NOMO-1 treated with dmso at 0.1 percent for 144 hours (cell line): ENCODE data around the gene COL9A1.

Experiments
- DNase-seq: peaks from one replicate; lab custom pipeline; 2025; ENCODE audit not compliant: unreplicated experiment; lab: John Stamatoyannopoulos, UW

Gene COL9A1

DNA sequence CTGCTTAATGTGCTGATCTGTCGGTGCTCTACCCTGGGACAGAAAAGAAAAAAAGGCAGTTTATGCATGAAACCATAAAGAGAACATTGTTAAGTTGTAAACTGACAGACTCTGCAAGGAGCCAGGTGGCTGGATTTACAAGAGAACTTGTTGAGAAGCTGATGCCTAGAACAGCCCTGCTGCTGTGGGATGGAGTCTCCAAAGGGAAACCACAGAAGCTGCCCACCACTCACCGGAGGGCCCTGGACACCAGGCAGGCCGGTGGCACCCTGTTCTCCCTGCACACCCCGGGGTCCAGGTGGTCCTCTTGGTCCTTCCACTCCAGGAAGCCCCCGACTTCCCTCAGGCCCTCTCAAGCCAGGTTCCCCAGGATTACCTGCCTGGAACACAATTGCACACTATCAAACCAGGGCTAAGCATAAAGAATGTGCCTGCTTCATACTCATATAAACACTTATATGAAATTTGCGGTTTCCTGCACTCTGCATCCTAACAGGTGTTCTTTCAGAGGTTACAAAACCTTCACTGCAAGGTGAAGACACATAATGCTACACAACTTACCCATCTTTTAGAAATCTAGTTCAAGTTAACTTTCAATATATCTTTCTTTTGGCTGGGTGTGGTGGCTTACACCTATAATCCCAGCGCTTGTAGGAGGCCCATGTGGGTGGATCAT, 68.2 kb downstream of the COL9A1 start:
- no peak for DNase-seq

DNA sequence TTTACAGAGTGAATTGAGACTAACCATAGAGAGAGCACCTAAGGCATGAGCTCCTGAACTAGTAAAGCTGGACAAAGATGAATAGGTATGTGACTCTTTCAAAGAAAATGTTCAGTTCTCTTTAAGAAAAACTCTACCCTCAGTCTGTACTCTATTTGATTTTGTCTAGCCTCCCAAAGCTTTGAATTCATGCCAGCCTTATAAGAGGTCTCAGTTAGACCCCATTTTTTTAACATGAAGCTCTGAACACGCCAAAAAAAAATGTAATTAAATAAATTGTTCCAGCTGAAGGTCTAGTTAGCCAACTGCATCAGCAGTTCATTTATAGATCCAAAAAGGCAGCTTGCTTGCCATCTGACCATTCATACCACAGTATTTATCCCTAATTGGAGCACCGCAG, 71.6 kb downstream of the COL9A1 start:
- no peak for DNase-seq

DNA sequence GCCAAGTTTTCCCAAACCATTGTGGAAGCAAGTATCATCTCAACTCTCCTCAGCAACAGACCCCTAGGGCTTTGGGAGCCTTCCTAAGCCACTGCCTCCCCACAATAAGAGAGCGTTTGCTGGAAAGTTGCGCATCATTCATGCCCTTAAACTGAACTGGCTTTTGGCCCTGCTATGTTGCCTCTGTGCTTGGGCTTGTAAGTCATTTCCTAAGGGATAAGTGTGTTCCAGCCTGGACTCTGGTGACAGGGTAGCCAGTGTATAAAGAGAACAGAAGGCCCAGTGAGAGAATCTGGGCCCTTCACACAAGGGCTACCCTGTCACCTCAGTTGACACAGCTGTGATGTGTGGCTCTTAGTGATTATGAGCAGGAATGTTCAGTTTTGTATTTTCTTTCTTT, 77.8 kb downstream of the COL9A1 start:
- DNase-seq: no peak

DNA sequence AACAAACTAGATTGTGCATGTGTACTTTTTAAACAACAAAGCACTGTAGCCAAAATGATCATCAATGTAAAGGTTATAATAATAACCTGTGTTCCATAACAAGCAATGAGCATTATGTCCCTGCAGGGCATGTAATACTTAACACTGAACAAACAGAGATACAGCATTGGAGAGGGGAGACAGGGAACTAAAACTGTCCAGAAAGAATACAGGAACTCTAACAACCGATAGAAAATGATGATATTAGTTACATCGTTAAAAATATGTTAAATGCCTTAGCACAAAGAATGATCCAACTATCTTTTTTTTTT, 80.5 kb downstream of the COL9A1 start:
- no peak for DNase-seq

DNA sequence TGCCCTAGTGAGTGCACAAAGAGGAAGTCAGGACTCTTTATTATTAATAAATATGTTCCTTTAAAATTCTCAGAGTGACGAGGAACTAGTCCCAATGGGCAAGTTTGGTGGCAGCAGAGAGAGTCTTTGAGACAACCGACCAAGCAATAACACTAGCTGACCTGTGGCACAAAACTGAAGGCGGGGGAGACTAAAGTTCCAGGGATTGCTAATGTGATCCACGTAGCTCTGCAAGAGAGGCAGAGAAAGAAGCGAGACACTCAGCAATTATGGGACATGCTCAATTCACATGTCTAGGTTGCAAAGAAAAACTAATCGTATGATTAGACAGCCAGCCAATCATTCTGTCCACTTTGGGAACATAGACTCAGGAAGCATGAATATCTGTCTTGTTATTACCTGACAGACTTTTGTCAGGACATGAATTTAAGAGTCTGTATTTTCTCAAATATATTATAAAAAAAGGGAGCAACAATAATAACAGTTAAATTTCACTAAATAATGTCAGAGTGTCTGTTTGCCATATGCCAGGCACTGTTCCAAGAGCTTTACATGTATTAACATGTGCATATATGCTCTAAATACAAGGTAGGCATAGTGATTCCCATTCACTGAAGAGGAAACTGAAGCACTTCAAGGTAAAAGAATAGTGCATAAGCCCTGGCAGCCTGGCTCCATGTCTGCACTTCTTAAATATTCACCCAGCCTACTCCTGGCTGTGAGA, 81.0 kb downstream of the COL9A1 start:
- DNase-seq: no peak

DNA sequence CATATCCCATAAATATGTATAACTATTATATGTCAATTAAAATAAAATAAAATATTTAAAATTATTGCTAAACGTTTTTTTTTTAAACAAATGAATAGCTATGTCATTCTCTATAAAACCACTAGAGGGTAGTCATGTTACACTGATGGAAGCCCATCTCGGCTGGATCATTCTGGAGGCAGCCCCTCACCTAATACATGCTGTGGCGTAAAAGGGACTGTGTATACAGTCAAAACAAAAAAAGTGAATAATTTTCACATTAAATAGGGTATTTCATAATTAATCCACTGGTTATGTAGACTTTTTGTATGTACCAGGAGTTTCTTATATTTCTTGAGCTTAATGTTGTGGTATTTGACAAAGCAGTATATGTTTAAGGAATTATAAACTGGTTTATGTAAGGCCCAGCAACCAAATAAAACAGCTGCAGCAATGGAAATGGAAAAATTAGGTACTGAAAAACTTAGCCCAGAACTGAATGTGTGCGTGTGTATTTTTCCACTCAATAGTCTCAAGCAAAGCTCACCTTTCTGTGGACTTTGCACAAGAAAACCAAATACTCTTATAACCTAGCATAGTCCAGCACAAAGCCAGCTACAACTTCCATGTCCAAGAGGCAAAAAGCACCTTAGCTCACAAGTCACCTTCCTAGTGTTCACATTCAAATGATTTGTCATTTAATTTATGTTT, 81.7 kb downstream of the COL9A1 start:
- DNase-seq: no peak

DNA sequence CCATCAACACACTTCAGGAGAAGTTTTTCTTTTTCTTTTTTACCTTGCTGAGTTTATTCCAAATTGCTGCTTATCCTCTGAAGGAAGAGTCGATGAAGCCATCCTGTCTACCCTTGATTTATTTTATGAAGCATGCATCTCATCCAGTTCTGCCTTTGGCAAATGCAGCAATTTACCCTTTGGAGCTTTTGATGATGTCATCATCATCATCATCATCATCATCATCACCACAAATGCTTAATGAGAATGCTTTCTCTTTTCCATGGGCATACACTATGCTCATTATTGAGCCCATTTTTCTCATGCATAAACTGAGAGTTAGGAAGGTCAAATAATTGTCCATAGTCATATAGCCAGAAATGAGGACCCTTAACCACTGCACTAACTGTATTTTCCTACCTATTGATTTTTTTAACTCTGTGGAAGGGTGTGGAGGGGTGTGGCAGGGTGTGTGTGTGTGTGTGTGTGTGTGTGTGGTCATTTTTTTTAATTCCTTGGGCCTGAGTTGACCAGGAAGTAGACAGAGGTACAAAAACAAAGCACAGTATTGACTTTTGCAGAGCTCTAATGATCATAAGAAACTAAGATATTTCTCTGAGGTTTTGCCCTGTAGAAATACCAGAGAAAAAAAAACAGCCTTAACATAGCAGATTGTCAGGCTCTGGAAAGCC, 82.8 kb downstream of the COL9A1 start:
- no peak for DNase-seq

DNA sequence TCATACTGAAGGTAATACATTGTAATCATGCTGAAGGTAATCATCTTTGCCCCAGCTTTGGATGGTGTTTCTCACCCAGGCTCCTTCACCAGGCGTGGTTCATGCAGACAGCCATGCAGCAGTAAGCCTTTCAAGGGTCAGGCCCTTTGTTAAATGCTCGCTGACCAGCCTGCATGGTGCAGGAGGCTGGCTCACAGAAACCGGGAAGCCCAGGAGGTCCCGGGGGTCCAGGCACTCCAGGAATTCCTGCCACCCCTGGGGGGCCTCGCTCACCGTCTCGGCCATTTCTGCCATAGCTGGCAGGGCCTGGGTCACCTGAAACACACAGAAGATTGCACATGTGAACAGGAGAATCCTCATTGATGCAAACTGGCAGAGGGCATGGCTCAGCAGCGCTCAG, 86.1 kb downstream of the COL9A1 start:
- DNase-seq: no peak

DNA sequence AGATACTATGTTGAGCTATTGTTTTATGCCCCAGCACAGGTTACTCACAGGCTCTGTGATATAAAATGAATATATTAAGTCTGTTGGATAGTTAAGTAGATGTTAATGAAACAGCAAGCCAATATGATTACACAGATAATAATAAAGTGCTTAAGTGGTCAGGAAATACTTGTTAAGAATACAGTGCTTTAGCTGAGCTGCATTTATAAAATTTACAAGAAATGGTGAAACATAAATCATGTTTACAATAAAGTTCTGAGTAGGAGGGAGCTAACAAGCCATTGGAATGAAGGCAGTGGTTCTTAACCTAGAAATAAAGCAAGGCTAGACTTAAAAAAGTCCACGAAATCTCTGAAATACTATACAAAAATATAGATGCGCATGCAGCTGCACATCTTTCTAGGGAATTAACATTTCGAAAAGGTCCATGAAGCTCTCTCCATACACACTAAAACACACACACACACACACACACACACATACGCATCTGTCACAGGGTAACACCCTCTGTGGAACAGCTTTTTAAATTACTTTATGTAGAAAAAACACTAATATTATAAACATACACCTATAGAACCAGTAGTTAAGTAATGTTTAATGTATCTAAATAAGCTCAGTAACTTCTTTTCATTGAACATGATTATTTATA, 87.3 kb downstream of the COL9A1 start:
- no peak for DNase-seq

DNA sequence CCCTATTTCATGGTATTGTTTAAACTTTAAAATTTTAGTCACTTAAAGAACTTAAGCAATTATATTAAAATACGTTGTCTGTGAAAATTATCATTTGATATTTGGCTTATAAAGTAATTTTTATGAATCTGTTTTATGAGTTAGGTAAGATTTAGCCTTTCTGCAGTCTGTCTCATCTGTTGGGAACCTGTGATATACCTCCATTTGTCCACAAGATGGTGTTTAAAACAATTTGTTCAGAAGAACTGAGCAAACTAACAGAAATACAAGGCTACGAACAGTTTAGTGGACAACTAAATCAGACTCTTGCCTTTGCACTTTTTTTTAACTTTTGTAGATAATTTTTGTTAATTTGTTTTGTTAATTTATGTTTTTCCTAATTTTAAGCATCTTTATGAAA, 92.4 kb downstream of the COL9A1 start:
- no peak for DNase-seq

DNA sequence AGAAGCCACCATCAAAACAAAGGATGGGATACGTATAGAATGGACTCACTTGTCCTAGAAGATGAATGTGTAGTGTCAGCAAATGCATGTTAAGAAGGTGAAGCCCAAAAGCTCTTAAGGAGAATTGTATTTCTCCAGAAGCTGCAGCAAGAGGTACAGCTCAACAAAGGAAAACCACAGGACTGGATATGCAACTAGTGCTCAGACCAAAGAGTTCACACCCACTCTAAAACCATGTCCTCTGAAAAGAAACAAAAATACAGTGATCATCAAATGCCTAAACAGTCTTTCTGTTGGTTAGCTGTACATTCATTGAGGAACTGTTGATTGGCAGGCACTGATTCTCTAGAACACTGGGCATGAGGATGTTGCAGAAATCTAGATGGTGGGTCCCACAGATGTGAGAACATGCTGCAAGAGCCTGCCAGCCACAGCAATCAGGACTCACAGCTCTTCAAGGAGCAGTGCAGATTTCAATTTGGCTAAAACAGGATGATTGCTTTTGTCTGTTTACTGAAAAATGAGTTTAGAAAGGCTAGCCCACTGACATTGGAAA, 94.6 kb downstream of the COL9A1 start:
- DNase-seq: no peak

DNA sequence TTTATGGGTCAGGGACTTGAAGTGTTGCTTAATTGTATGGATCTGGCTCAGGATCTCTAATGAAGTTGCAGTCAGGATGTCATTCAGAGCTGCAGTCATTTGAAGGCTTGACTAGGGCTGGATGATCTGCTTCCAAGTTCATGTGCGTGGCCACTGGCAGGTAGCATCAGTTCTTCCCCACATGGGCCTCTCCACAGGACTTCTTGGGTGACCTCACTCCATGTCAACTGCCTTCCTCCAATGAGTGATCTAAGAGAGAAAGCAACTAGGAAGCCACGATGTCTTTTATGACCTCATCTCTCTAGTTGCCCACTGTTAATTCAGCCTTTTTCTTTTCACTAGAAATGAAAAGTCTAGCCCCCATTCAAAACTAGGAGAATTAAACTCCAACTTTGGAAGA, 104.1 kb downstream of the COL9A1 start:
- no peak for DNase-seq

DNA sequence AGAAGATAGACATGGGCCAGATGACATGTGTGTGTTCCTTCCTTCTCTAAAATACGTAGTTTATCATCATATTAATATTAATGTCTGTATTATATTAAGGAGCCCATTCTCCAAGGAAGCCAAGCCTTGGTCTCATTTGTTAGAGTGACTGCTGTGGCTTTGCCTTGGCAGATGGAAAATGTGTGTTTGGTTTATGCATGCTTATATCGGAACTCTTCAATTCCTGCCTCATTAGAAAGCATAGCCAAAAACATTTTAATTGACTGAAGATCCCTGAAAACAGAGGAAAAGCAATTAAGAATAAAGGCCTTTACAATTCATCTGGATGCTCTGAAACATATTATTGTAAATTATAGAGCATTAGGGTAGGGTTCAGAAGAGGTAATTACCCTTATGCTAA, 106.4 kb downstream of the COL9A1 start:
- no peak for DNase-seq

DNA sequence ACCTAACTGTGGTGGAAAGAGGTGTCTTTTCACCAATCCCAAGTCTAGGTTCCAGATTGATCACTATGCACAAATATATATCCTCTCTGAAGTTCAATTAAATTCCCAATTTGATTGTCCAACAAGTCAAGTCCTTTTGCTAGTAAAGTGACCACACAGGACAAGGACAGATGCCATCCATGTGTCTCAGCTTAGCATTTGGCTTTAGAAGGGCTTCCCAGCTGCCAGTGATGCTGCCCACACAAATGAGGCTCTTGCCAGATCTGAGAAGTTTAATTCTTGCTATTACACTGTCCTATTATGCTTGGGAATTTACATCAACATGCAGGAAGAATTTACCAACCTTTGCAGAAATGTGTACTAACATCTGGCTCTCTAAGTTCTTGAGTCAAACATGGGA, 108.5 kb downstream of the COL9A1 start:
- no peak for DNase-seq

DNA sequence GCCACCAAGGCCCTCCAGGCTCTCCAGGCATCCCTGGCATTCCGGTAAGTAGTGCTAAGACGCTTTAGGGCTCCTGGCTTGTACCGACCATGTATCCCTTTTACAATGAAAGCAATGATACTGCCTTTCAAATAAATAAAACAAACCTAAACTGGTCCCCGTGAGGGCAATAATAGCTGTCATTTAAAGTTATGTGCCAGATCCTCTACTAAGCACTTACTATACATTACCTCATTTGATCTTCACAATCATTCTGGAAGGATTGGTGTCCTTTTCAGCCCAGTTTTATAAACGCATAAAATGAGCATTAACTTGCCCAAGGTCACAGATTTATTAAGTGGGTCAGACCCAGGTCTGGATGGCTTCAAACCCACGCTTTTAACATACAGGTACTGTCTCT, 114.7 kb downstream of the COL9A1 start:
- DNase-seq: no peak

DNA sequence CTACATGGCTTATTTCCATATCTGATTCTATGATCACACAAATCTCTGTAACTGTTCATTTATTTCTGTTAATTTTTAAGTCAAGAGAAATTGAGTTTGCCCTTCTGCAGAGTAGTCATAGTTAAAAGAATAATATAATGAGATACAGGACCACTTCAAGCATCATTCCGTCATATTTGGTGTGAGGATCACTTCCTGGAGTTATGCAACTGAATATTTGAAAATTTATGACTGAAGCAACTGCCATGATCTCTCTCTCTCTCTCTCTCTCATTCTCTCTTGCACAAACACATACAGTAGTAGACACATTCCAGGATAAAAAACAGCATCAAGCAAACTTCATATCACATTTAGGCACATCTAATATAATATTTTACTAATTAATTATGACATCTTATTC, 116.4 kb downstream of the COL9A1 start:
- DNase-seq: no peak

DNA sequence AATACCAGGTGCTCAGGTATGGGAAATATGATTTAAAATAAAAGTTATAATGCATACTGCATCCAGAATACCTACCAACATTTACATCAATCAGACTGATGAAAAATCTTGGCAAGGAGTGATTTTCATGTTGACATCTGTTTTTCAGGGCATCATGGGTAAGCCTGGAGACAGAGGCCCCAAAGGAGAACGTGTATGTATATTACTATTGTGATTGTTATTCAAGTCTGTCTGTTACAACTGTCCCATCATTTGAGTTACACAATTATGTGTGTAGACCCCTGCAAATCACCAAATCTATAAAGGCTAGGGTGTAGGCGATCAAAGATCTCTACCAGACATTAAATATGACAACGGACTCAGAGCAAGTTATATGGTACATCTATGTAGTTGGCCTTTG, 118.2 kb downstream of the COL9A1 start:
- no peak for DNase-seq

DNA sequence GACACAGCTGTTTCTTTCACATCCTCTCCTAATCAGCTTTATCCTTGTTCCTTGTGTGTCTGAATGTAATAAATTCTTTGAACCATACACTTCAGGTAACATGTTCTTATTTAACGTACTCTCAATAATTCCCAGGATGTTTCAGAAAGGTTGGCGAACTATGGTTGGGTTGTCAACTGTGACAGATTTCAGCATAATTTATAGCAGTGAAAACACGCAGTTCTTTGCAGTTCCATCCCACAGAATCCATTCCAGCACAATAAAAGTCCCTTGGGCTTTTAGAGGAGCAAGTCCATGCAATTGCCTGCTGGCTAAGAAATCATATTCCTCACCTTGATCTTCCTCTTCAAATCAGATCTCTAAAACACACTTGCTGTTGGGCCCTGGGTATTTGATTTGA, 119.3 kb downstream of the COL9A1 start:
- no peak for DNase-seq

DNA sequence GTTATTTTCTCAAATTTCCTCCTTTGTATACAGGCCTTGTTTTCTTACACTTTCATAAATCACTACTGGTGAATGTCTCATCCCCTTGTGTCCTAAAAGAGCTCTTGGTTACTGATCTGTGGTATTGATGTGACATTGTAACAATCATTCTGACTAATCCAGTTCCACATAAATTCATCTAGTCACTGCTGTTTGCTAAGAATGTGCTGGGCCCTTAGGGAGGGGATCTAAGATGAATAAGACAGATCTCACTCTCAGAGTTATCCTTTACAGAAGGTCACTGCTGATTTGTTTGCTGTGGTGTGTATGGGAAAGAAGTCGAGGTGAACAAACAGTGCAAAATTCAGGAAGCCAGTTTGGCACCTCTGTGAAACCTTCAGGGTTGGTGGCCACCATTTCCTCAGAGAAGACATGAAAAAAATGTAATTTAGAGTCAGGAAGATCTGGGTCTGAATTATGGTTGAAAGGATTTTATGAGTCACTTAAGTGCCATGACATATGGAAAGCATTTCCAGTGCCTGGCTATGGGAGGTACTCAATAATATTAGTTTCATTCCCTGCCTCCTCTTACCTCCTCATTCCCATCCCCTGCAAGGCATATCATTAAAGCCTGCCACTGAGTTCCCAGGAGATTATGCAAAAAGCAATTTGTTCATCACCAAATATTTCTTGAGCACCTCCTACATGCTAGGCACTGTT, 121.8 kb downstream of the COL9A1 start:
- DNase-seq: no peak

DNA sequence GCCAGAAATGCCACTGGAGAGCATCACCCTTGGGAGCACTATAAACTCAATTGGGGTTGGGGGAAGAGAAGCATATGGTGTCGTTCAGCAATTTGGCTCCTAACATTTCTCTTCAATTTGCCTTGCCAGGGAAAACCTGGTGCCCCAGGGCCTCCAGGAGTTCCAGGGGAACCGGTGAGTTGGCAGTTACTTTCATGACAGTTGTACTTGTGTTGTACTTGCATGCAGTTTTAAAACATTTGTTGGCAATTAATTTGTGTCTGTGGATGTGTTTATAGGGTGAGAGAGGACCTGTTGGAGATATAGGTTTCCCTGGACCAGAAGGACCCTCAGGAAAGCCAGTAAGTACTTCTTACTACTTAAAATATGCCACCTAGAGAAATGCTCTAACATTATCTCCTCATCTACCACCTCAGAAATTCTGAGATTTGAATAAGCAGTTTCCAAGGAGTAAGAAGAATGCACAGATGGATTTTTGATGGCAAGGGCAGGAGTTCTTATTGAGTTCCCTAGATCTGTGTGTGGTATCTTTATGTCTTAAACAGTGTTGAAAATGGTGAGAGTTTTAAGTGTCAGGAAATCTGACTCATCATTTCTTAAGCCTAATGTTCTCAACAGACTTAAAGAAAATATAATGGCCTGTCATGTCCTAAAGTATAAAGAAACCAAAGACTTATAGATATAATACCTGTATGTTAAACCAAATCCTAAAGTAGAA, 122.5 kb downstream of the COL9A1 start:
- no peak for DNase-seq
